Mammary epithelial cell (primary cell): Measurements from ENCODE around the gene MAOB.

Experiments used
- EZH2 ChIP-seq: IDR thresholded peaks from 2 replicates; pipeline ENCODE4 v1.6.1; 2012; ENCODE audit warnings: low read length, inconsistent platforms, borderline replicate concordance
- TF ChIP-seq, protein P1 (sequence below), 2 donors: IDR thresholded peaks in 1 of 2; conservative IDR thresholded peaks in 1 of 2; 2 replicates each; pipeline ENCODE4 v1.5.1; 2011 to 2012; ENCODE audit warnings: inconsistent platforms in 2 of 2, low read length in 2 of 2, mild to moderate bottlenecking in 2 of 2, control low read depth in 1 of 2, low read depth in 1 of 2; ENCODE audit not compliant: insufficient read depth in 1 of 2; ENCODE audit errors: extremely low read depth in 1 of 2

DNA sequence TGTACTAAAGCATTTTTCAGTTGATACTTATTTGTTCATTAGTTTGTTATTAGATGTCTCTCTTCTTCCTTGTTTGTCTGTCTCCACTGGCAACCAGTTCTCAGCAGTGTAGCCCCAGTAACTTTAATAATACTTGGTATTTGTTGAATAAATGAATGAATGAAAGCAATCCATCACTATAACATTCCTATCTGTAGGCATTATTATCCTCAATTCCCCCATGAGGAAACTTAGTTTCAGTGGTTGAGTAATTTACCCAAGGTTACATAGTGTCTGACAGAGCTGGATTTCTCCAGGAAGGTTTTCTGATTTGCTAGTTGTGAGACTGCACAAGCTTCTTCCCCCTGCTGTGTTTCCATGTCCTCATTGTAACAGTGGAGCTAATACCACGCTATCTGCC, 27.8 kb upstream of the MAOB start:
- TF ChIP-seq, protein P1, sequence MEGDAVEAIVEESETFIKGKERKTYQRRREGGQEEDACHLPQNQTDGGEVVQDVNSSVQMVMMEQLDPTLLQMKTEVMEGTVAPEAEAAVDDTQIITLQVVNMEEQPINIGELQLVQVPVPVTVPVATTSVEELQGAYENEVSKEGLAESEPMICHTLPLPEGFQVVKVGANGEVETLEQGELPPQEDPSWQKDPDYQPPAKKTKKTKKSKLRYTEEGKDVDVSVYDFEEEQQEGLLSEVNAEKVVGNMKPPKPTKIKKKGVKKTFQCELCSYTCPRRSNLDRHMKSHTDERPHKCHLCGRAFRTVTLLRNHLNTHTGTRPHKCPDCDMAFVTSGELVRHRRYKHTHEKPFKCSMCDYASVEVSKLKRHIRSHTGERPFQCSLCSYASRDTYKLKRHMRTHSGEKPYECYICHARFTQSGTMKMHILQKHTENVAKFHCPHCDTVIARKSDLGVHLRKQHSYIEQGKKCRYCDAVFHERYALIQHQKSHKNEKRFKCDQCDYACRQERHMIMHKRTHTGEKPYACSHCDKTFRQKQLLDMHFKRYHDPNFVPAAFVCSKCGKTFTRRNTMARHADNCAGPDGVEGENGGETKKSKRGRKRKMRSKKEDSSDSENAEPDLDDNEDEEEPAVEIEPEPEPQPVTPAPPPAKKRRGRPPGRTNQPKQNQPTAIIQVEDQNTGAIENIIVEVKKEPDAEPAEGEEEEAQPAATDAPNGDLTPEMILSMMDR (conservative IDR thresholded peaks at IDR 0.05 in 1 of 2, IDR thresholded peaks at IDR 0.05 in 1 of 2; ENCODE audit: extremely low read depth in 1 of 2, insufficient read depth in 1 of 2, low read depth in 1 of 2, low read length in 2 of 2) = no peak
- no peak for TF ChIP-seq EZH2
